ENCODE measurements around the gene LRRC49. TPM values are rescaled to one million over a fixed set of nuclear protein-coding genes. Genes with fewer than 3 reads are reported as not detected.

Gene LRRC49
- polyA plus RNA-seq, result 1 to 10 TPM; 1.4 to 2.1 TPM

DNA sequence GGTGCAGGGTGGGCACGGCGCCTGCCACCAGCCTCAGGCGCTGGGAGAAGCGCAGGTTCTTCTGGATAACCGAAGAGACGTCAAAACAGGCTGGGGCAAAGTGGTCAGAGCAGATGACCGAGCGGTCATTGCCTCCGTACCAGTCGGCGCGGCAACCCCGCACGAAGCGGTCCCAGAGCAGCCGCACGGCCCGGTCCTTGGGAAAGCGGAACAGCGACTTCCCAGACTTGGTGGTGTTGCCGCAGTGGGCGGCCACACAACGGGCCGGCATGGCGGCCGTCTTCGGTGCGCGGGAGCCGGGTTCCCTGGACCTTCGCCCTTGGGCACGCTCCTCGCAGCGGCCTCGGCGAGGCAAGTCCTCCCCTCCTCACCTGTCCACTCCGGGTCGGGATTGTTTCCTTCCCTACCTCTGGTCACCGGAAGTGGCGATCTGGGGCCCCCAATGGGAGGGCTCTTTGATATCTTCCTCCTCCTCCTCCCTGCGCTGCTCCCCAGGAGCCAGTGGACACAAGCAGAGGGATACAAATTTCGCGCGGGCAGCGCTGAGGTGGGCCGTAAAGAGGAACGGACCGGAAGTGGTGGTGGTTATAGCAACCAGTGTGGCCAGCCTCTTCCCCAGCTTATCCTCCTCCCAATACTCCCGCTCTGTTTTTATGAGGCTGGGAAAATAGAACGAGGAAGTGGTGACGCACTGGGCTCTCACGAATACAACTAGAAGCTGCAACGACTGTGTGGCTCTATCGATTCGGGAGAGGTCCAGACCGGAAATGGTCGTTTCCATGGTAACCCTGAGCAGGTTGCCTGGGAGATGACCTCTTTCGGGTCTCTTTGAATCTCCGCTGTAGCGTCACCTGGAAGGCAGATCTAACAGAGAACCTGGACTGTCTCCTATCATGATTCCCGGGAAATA lies at the start of gene LRRC49, which contains the start of gene THAP10:
LRRC49 (plus strand) TSS at position 825 of the 910 bp plus-strand sequence; CDS start at position 894, 69 bp downstream.
THAP10 (minus strand) TSS at position 432 of the 910 bp plus-strand sequence; CDS start at position 271, 161 bp downstream.
- WGBS, 2 donors, result 1 to 2% methylated on average over 61 of the region's 61 CpGs
- peaks cover 0 to 3% of the 10 kb centered on the region in 2 donors for H3K4me1 ChIP-seq (ENCODE audit: control insufficient read depth in 2 of 2, insufficient read depth in 2 of 2, low read length in 1 of 2)

DNA sequence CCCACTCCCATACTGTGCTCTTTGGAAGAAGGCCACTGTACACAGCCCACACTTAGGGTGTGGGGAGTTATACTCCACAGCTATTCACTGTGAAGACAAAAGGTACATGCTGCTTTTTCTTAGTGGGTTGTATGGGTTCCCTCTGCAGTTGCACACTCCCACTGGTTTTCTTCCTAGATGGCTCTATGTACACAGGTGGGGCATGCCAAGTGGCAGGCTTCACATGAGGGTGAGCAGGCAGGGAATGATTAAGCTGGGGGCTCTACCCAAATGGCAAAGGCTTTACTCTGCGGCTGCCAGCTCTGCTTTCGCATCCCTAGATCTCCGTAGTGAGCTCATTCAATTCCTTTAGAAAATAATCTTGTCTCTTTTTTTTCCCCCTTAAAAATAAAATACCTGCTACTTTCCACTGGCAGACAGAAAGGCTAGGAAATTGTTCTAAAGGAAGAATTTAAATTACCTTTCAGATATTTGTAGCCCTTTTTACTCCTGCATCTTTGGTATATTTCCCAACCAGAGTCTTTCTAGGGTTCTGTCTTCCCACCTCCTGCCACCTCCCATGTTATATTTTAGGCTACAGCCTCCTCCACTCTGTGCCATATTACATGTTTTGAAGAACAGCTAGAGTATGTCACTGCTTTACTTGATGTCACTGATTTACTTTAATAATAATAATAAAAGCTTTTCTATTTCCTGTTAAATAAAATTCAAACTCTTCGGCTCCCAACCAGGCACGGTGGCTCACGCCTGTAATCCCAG lies 46.8 kb upstream of the LRRC49 start:
- H3K4me1 ChIP-seq (ENCODE audit: control insufficient read depth in 2 of 2, insufficient read depth in 2 of 2, low read length in 1 of 2), result no peaks in the 10 kb centered on the region
- no peaks in the 10 kb centered on the region for H3K9me3 ChIP-seq (ENCODE audit: control insufficient read depth in 2 of 2, insufficient read depth in 1 of 2, low read depth in 1 of 2, low read length in 1 of 2)
- H3K27me3 ChIP-seq (ENCODE audit: control insufficient read depth in 1 of 2, insufficient read depth in 2 of 2, low read length in 2 of 2), result no peaks in the 10 kb centered on the region
- WGBS, 2 donors, result 93 to 94% methylated on average over 6 of the region's 6 CpGs
- H3K27ac ChIP-seq (ENCODE audit: low read depth in 2 of 2, low read length in 1 of 2), result no peak overlapping the region
- H3K4me3 ChIP-seq (ENCODE audit: low read depth in 1 of 2, low read length in 2 of 2), result no peak overlapping the region
- H3K36me3 ChIP-seq (ENCODE audit: control insufficient read depth in 2 of 2, insufficient read depth in 2 of 2, low read length in 1 of 2), result no peaks in the 10 kb centered on the region

More for the DNA sequence above, at the start of gene LRRC49, which contains the start of gene THAP10:
- H3K27me3 ChIP-seq (ENCODE audit: control insufficient read depth in 1 of 2, insufficient read depth in 2 of 2, low read length in 2 of 2), result no peaks in the 10 kb centered on the region
- H3K9me3 ChIP-seq (ENCODE audit: control insufficient read depth in 2 of 2, insufficient read depth in 1 of 2, low read depth in 1 of 2, low read length in 1 of 2), result no peaks in the 10 kb centered on the region
- H3K4me3 ChIP-seq (ENCODE audit: low read depth in 1 of 2, low read length in 2 of 2), result peak within 1 kb of the TSS; percentile 68 to 69
- H3K36me3 ChIP-seq (ENCODE audit: control insufficient read depth in 2 of 2, insufficient read depth in 2 of 2, low read length in 1 of 2), result no peaks in the 10 kb centered on the region
- H3K27ac ChIP-seq (ENCODE audit: low read depth in 2 of 2, low read length in 1 of 2), result peak within 1 kb of the TSS; percentile 44 to 74

DNA sequence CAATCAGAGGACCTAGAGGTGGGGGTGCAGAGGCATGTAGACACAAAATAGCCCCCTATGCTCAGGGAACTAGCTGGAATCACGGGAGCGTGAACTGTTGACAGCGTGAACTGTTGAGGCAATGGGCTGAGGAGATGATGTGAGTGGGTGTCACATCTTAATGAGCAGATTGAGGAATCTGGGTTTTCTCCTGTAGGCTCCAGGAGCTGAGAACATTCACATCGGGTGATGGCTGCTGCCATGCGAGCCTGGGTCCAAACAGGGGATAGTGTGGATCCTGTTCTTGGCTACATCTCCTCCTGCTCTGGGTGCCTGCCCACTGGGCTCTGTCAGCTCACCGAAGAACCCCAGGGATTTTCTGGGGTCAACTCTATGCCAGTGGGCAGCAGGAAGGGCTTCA lies 40.7 kb upstream of the LRRC49 start:
- peaks cover 0 to 3% of the 10 kb centered on the region in 2 donors for H3K27me3 ChIP-seq (ENCODE audit: control insufficient read depth in 1 of 2, insufficient read depth in 2 of 2, low read length in 2 of 2)
- H3K4me1 ChIP-seq (ENCODE audit: control insufficient read depth in 2 of 2, insufficient read depth in 2 of 2, low read length in 1 of 2), result no peaks in the 10 kb centered on the region
- H3K9me3 ChIP-seq (ENCODE audit: control insufficient read depth in 2 of 2, insufficient read depth in 1 of 2, low read depth in 1 of 2, low read length in 1 of 2), result no peaks in the 10 kb centered on the region
- H3K36me3 ChIP-seq (ENCODE audit: control insufficient read depth in 2 of 2, insufficient read depth in 2 of 2, low read length in 1 of 2), result no peaks in the 10 kb centered on the region
- H3K27ac ChIP-seq (ENCODE audit: low read depth in 2 of 2, low read length in 1 of 2), result no peak overlapping the region
- H3K4me3 ChIP-seq (ENCODE audit: low read depth in 1 of 2, low read length in 2 of 2), result no peak overlapping the region
- WGBS, 2 donors, result 93 to 96% methylated on average over 6 of the region's 6 CpGs

GRCh38 chr15:70852501-70853317 lies 39.9 kb upstream of the LRRC49 start:
- no peaks in the 10 kb centered on the region for H3K4me1 ChIP-seq (ENCODE audit: control insufficient read depth in 2 of 2, insufficient read depth in 2 of 2, low read length in 1 of 2)
- peaks cover 0 to 3% of the 10 kb centered on the region in 2 donors for H3K27me3 ChIP-seq (ENCODE audit: control insufficient read depth in 1 of 2, insufficient read depth in 2 of 2, low read length in 2 of 2)
- H3K27ac ChIP-seq (ENCODE audit: low read depth in 2 of 2, low read length in 1 of 2), result peak overlapping the region; percentile 79 to 81
- peak overlapping the region; percentile 54 to 68 for H3K4me3 ChIP-seq (ENCODE audit: low read depth in 1 of 2, low read length in 2 of 2)
- 39 to 46% methylated on average over 11 of the region's 11 CpGs for WGBS, 2 donors
- no peaks in the 10 kb centered on the region for H3K9me3 ChIP-seq (ENCODE audit: control insufficient read depth in 2 of 2, insufficient read depth in 1 of 2, low read depth in 1 of 2, low read length in 1 of 2)
- H3K36me3 ChIP-seq (ENCODE audit: control insufficient read depth in 2 of 2, insufficient read depth in 2 of 2, low read length in 1 of 2), result no peaks in the 10 kb centered on the region

DNA sequence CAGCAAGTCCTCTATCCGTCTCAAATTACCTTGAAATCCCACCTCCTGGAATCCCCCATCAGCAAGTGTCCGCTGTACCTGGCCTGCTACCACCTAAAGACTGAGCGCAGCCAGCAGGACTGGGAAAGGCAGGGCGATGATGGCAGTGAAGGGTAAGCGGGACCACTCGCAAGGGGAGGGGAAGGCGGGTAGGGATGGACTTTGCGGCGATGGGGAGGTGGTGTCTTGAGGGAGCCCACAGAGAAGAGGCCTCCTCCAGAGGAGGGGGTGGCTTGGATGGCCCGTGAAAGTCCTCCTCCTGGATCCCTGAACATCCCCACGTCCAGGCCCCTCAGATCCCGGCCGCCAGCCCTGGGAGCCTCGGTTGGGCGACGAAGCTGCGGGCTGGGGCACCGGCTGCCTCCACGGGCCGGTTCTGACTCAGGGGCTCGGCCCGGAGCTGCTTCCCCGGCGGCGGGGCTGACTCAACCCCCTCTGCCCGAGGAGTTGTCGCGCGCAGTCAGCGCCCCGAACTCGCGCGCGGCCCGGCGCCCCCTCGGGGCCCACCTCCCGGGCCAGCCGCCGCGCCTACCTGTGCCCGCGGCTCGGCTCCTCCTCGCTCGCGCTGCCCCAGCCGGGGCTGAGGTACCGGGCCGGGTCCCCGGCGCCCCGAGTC lies 39.2 kb upstream of the LRRC49 start:
- Histone ChIP-seq H3K9me3 (ENCODE audit: control insufficient read depth in 2 of 2, insufficient read depth in 1 of 2, low read depth in 1 of 2, low read length in 1 of 2) (no peaks in the 10 kb centered on the region), H3K4me3 (ENCODE audit: low read depth in 1 of 2, low read length in 2 of 2) (peak overlapping the region; percentile 54 to 68), H3K27ac (ENCODE audit: low read depth in 2 of 2, low read length in 1 of 2) (peak overlapping the region; percentile 79 to 81), H3K4me1 (ENCODE audit: control insufficient read depth in 2 of 2, insufficient read depth in 2 of 2, low read length in 1 of 2) (no peaks in the 10 kb centered on the region), H3K36me3 (ENCODE audit: control insufficient read depth in 2 of 2, insufficient read depth in 2 of 2, low read length in 1 of 2) (no peaks in the 10 kb centered on the region), H3K27me3 (ENCODE audit: control insufficient read depth in 1 of 2, insufficient read depth in 2 of 2, low read length in 2 of 2) (peaks cover 0 to 3% of the 10 kb centered on the region in 2 donors)
- WGBS, 2 donors, result 4 to 11% methylated on average over 47 to 54 of the region's 54 CpGs

DNA sequence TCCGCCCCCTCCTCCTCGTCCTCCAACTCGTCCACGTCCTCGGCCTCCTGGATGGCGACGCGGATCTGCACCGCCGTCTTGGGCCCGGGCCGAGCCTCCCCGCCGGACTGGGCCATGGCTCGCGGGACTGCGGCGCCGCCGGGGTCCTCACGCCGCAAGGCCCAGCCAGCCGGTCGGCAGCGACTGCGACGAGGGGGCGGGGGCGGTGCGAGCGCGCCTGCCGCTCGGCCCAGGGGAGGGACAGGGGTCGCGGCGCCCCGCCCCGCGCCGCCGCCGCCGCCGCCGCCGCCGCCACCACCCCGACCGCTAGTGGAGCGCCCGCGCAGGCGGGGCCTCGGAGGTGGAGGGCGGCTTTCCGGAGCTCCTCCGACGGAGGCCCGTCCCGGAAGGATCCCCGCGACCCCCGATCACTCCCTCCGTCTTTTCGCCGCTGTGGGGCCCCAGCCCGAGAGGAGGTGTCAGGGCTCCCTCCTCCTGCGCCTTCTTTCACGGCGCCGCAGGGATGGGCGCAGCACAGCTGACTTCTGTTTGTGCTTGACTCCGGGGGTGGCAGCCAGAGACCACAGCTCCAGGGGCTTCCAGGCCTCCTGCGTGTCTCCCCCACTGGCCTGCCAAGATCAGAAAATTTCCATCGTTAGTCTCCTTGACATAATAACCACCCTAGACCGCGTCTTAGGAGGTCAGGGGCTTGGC lies 38.5 kb upstream of the LRRC49 start, which contains the start of gene LARP6:
LARP6 (minus strand) TSS at position 185 of the 693 bp plus-strand sequence; CDS start at position 116, 69 bp downstream.
- Histone ChIP-seq H3K27me3 (ENCODE audit: control insufficient read depth in 1 of 2, insufficient read depth in 2 of 2, low read length in 2 of 2) (peaks cover 0 to 3% of the 10 kb centered on the region in 2 donors), H3K4me3 (ENCODE audit: low read depth in 1 of 2, low read length in 2 of 2) (peak within 1 kb of the TSS; percentile 54 to 68), H3K27ac (ENCODE audit: low read depth in 2 of 2, low read length in 1 of 2) (peak within 1 kb of the TSS; percentile 79 to 81), H3K9me3 (ENCODE audit: control insufficient read depth in 2 of 2, insufficient read depth in 1 of 2, low read depth in 1 of 2, low read length in 1 of 2) (no peaks in the 10 kb centered on the region), H3K4me1 (ENCODE audit: control insufficient read depth in 2 of 2, insufficient read depth in 2 of 2, low read length in 1 of 2) (no peaks in the 10 kb centered on the region), H3K36me3 (ENCODE audit: control insufficient read depth in 2 of 2, insufficient read depth in 2 of 2, low read length in 1 of 2) (no peaks in the 10 kb centered on the region)
- WGBS, 2 donors, result 1% methylated on average over 38 to 78 of the region's 78 CpGs

GRCh38 chr15:70854666-70854976 lies 38.0 kb upstream of the LRRC49 start:
- WGBS, 2 donors, result 45 to 51% methylated on average over 4 of the region's 4 CpGs
- peak overlapping the region; percentile 79 to 81 for H3K27ac ChIP-seq (ENCODE audit: low read depth in 2 of 2, low read length in 1 of 2)
- peaks cover 0 to 3% of the 10 kb centered on the region in 2 donors for H3K27me3 ChIP-seq (ENCODE audit: control insufficient read depth in 1 of 2, insufficient read depth in 2 of 2, low read length in 2 of 2)
- no peaks in the 10 kb centered on the region for H3K9me3 ChIP-seq (ENCODE audit: control insufficient read depth in 2 of 2, insufficient read depth in 1 of 2, low read depth in 1 of 2, low read length in 1 of 2)
- H3K4me3 ChIP-seq (ENCODE audit: low read depth in 1 of 2, low read length in 2 of 2), result peak overlapping the region; percentile 54 to 68
- H3K4me1 ChIP-seq (ENCODE audit: control insufficient read depth in 2 of 2, insufficient read depth in 2 of 2, low read length in 1 of 2), result no peaks in the 10 kb centered on the region
- no peaks in the 10 kb centered on the region for H3K36me3 ChIP-seq (ENCODE audit: control insufficient read depth in 2 of 2, insufficient read depth in 2 of 2, low read length in 1 of 2)

GRCh38 chr15:70855764-70856163 lies 36.9 kb upstream of the LRRC49 start:
- Histone ChIP-seq H3K27ac (ENCODE audit: low read depth in 2 of 2, low read length in 1 of 2) (no peak overlapping the region), H3K9me3 (ENCODE audit: control insufficient read depth in 2 of 2, insufficient read depth in 1 of 2, low read depth in 1 of 2, low read length in 1 of 2) (no peaks in the 10 kb centered on the region), H3K27me3 (ENCODE audit: control insufficient read depth in 1 of 2, insufficient read depth in 2 of 2, low read length in 2 of 2) (peaks cover 0 to 3% of the 10 kb centered on the region in 2 donors), H3K4me1 (ENCODE audit: control insufficient read depth in 2 of 2, insufficient read depth in 2 of 2, low read length in 1 of 2) (no peaks in the 10 kb centered on the region), H3K4me3 (ENCODE audit: low read depth in 1 of 2, low read length in 2 of 2) (no peak overlapping the region), H3K36me3 (ENCODE audit: control insufficient read depth in 2 of 2, insufficient read depth in 2 of 2, low read length in 1 of 2) (no peaks in the 10 kb centered on the region)
- WGBS, 2 donors, result 81 to 85% methylated on average over 2 of the region's 2 CpGs

All from esophagus (tissue), 2 donors.